Adrenal gland (tissue), 5 donors: ENCODE data around the gene TMEM238L.

Source experiments
- POLR2A ChIP-seq, 2 donors: fragments of 450-650 bp; IDR thresholded peaks; one replicate each; pipeline ENCODE4 v1.6.1; 2017; ENCODE audit warnings: antibody characterized with exemption in 2 of 2, mild to moderate bottlenecking in 2 of 2, moderate library complexity in 1 of 2
- TF ChIP-seq, protein P1 (sequence below), 6 experiments: fragments of 450-650 bp in 4 of 6; fragments of 200-600 bp in 2 of 6; sonication (generic) in 1 of 6; IDR thresholded peaks; 1 replicate in 5 of 6; 2 replicates in 1 of 6; pipeline versions ENCODE4 v1.5.1 to v1.8.0; 2016 to 2021; ENCODE audit warnings: antibody characterized with exemption in 6 of 6, mild to moderate bottlenecking in 2 of 6, moderate library complexity in 1 of 6
- donor health status: DM: no; HTN: no; CAD: no.

DNA sequence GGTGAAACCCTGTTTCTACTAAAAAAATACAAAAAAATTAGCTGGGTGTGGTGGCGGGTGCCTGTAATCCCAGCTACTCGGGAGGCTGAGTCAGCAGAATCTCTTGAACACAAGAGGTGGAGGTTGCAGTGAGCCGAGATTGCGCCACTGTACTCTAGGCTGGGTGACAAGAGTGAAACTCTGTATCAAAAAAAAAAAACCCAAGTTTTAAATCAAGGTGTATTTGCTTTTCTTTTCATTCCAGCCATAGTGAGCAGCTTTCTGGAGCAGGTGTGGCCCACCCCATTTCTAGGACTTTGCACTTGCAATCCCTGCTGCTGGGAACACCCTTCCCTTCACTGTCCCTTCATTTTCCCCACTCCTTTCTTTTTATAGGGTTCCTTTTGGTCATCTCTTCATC, 28.8 kb downstream of the TMEM238L start:
- TF ChIP-seq, protein P1, sequence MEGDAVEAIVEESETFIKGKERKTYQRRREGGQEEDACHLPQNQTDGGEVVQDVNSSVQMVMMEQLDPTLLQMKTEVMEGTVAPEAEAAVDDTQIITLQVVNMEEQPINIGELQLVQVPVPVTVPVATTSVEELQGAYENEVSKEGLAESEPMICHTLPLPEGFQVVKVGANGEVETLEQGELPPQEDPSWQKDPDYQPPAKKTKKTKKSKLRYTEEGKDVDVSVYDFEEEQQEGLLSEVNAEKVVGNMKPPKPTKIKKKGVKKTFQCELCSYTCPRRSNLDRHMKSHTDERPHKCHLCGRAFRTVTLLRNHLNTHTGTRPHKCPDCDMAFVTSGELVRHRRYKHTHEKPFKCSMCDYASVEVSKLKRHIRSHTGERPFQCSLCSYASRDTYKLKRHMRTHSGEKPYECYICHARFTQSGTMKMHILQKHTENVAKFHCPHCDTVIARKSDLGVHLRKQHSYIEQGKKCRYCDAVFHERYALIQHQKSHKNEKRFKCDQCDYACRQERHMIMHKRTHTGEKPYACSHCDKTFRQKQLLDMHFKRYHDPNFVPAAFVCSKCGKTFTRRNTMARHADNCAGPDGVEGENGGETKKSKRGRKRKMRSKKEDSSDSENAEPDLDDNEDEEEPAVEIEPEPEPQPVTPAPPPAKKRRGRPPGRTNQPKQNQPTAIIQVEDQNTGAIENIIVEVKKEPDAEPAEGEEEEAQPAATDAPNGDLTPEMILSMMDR (IDR thresholded peaks at IDR 0.05): no peak
- TF ChIP-seq POLR2A (IDR thresholded peaks at IDR 0.05): no peak
